Measurements from ENCODE around the gene LCNL1. TPM values are rescaled to one million over a fixed set of nuclear protein-coding genes. Genes with fewer than 3 reads are reported as not detected.

LCNL1 gene
- total and polyA plus RNA-seq, 4 donors: 0.01 to 0.08 TPM; not detected in 2

- H3K27ac ChIP-seq (ENCODE audit: low read depth in 1 of 2, low read length in 2 of 2): peak overlapping the region; percentile 81 to 95
- 24% methylated on average over 9 of the region's 9 CpGs for WGBS
- no peaks in the 10 kb centered on the region for H3K27me3 ChIP-seq (ENCODE audit: control insufficient read depth in 4 of 4, insufficient read depth in 4 of 4, low read length in 3 of 4)
- no peaks in the 10 kb centered on the region for H3K9me3 ChIP-seq (ENCODE audit: control insufficient read depth in 4 of 4, low read length in 3 of 4)
- H3K9ac ChIP-seq (ENCODE audit: low read depth in 1 of 2, low read length in 2 of 2): peak overlapping the region; percentile 30 to 57
- no peak for DNase-seq (ENCODE audit: low spot score)
- no peaks in the 10 kb centered on the region for H3K36me3 ChIP-seq (ENCODE audit: control insufficient read depth in 4 of 4, insufficient read depth in 3 of 4, low read depth in 1 of 4, low read length in 3 of 4)
- H3K4me1 ChIP-seq (ENCODE audit: control insufficient read depth in 4 of 4, insufficient read depth in 4 of 4, low read length in 3 of 4): peaks cover 10 to 37% (median 23%) of the 10 kb centered on the region in 4 donors
- TF ChIP-seq RXRA (IDR thresholded peaks at IDR 0.05): peak in 1 of 2 donors; percentile 24
- no peak for TF ChIP-seq HNF4G (IDR thresholded peaks at IDR 0.05)
- peak overlapping the region in 2 of 3 donors; percentile 58 to 68 for H3K4me3 ChIP-seq (ENCODE audit: low read depth in 1 of 3, low read length in 3 of 3)
Observed at GRCh38 chr9:136950656-136951276, 32.0 kb upstream of the LCNL1 start.

- H3K9me3 ChIP-seq (ENCODE audit: control insufficient read depth in 4 of 4, low read length in 3 of 4): no peaks in the 10 kb centered on the region
- peaks cover 10 to 33% (median 19%) of the 10 kb centered on the region in 4 donors for H3K4me1 ChIP-seq (ENCODE audit: control insufficient read depth in 4 of 4, insufficient read depth in 4 of 4, low read length in 3 of 4)
- TF ChIP-seq ATF3 (IDR thresholded peaks at IDR 0.05): no peak
- TF ChIP-seq FOXA2 (IDR thresholded peaks at IDR 0.05): no peak
- no peak for TF ChIP-seq CTCF (IDR thresholded peaks at IDR 0.05; ENCODE audit: low read depth, low read length, missing input control)
- TF ChIP-seq JUND (IDR thresholded peaks at IDR 0.05): no peak
- no peak for TF ChIP-seq HNF4A (conservative IDR thresholded peaks at IDR 0.05)
- no peak for DNase-seq (ENCODE audit: low spot score)
- no peaks in the 10 kb centered on the region for H3K36me3 ChIP-seq (ENCODE audit: control insufficient read depth in 4 of 4, insufficient read depth in 3 of 4, low read depth in 1 of 4, low read length in 3 of 4)
- H3K27me3 ChIP-seq (ENCODE audit: control insufficient read depth in 4 of 4, insufficient read depth in 4 of 4, low read length in 3 of 4): no peaks in the 10 kb centered on the region
- no peak within 1 kb of the TSS for H3K9ac ChIP-seq (ENCODE audit: low read depth in 1 of 2, low read length in 2 of 2)
- no peak within 1 kb of the TSS for H3K27ac ChIP-seq (ENCODE audit: low read depth in 1 of 2, low read length in 2 of 2)
- H3K4me3 ChIP-seq (ENCODE audit: low read depth in 1 of 3, low read length in 3 of 3): no peak within 1 kb of the TSS
- WGBS: 93% methylated on average over 14 of the region's 14 CpGs
Observed at GRCh38 chr9:136951541-136952320, 31.1 kb upstream of the LCNL1 start, which contains the start of gene LCN12. LCN12 (plus strand) TSS chr9:136952273; CDS start chr9:136952328, 55 bp downstream.

GRCh38 chr9:136952321-136952850, 30.4 kb upstream of the LCNL1 start:
- no peak for DNase-seq (ENCODE audit: low spot score)
- Histone ChIP-seq H3K9ac (ENCODE audit: low read depth in 1 of 2, low read length in 2 of 2) (no peak overlapping the region), H3K9me3 (ENCODE audit: control insufficient read depth in 4 of 4, low read length in 3 of 4) (no peaks in the 10 kb centered on the region), H3K27me3 (ENCODE audit: control insufficient read depth in 4 of 4, insufficient read depth in 4 of 4, low read length in 3 of 4) (no peaks in the 10 kb centered on the region), H3K4me3 (ENCODE audit: low read depth in 1 of 3, low read length in 3 of 3) (no peak overlapping the region), H3K27ac (ENCODE audit: low read depth in 1 of 2, low read length in 2 of 2) (no peak overlapping the region), H3K36me3 (ENCODE audit: control insufficient read depth in 4 of 4, insufficient read depth in 3 of 4, low read depth in 1 of 4, low read length in 3 of 4) (no peaks in the 10 kb centered on the region), H3K4me1 (ENCODE audit: control insufficient read depth in 4 of 4, insufficient read depth in 4 of 4, low read length in 3 of 4) (peaks cover 9 to 27% (median 15%) of the 10 kb centered on the region in 4 donors)
- WGBS: 83% methylated on average over 15 of the region's 15 CpGs
- TF ChIP-seq ATF3 (IDR thresholded peaks at IDR 0.05): no peak
